Measurements from ENCODE around the gene SF3A1.

- TF ChIP-seq, protein P1, sequence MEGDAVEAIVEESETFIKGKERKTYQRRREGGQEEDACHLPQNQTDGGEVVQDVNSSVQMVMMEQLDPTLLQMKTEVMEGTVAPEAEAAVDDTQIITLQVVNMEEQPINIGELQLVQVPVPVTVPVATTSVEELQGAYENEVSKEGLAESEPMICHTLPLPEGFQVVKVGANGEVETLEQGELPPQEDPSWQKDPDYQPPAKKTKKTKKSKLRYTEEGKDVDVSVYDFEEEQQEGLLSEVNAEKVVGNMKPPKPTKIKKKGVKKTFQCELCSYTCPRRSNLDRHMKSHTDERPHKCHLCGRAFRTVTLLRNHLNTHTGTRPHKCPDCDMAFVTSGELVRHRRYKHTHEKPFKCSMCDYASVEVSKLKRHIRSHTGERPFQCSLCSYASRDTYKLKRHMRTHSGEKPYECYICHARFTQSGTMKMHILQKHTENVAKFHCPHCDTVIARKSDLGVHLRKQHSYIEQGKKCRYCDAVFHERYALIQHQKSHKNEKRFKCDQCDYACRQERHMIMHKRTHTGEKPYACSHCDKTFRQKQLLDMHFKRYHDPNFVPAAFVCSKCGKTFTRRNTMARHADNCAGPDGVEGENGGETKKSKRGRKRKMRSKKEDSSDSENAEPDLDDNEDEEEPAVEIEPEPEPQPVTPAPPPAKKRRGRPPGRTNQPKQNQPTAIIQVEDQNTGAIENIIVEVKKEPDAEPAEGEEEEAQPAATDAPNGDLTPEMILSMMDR (conservative IDR thresholded peaks at IDR 0.05 in 1 of 2, IDR thresholded peaks at IDR 0.05 in 1 of 2; ENCODE audit: extremely low read depth in 1 of 2, insufficient read depth in 1 of 2, low read depth in 1 of 2, low read length in 2 of 2): no peak
- no peak for TF ChIP-seq EZH2 (IDR thresholded peaks at IDR 0.05; ENCODE audit: borderline replicate concordance, low read length)
Measured at GRCh38 chr22:30362651-30363281, 6.1 kb upstream of the SF3A1 start.

Measured in mammary epithelial cell (primary cell).